Bronchial epithelial cell (primary cell): ENCODE results near the gene MCU. TPM values are rescaled to one million over a fixed set of nuclear protein-coding genes. Genes with fewer than 3 reads are reported as not detected.
"Not testable (repeated sequence)": the region's sequence is repeated elsewhere in the genome, so short reads cannot be mapped to it uniquely, and the experiment has no call there.

Experiments used
- DNase-seq: peaks from one replicate; pipeline ENCODE4 v3.0.0-alpha.2; 2010; ENCODE audit warnings: low read depth
- FAIRE-seq: peaks from 2 replicates; lab custom pipeline; 2011; peaks lifted over from hg19 to GRCh38; lab: Jason Lieb, UNC
- H3K27me3 ChIP-seq: 2 replicates; pipeline ENCODE4 v1.5.1; 2011; ENCODE audit warnings: low read length; ENCODE audit not compliant: control insufficient read depth, insufficient read depth
- H3K36me3 ChIP-seq: 2 replicates; pipeline ENCODE4 v1.5.1; 2011; ENCODE audit warnings: low read length; ENCODE audit not compliant: control insufficient read depth, insufficient read depth
- H3K4me3 ChIP-seq: 2 replicates; pipeline ENCODE4 v1.5.1; 2011; ENCODE audit warnings: mild to moderate bottlenecking, low read depth, low read length, control low read depth
- total RNA-seq: library from RNA; depleted of rRNA; stranded (reverse); fragments of >200 nt; gene quantifications from 2 replicates; pipeline ENCODE4 v1.2.1, GENCODE V29; 2014
- TF ChIP-seq, protein P1 (sequence below): IDR thresholded peaks from 2 replicates; pipeline ENCODE4 v1.5.1; 2011; ENCODE audit warnings: mild to moderate bottlenecking, moderate library complexity, low read length, control low read depth, inconsistent platforms; ENCODE audit not compliant: insufficient read depth, severe bottlenecking

MCU gene
- total RNA-seq, 1 donor from 2014 or later, result 38.7 TPM

DNA sequence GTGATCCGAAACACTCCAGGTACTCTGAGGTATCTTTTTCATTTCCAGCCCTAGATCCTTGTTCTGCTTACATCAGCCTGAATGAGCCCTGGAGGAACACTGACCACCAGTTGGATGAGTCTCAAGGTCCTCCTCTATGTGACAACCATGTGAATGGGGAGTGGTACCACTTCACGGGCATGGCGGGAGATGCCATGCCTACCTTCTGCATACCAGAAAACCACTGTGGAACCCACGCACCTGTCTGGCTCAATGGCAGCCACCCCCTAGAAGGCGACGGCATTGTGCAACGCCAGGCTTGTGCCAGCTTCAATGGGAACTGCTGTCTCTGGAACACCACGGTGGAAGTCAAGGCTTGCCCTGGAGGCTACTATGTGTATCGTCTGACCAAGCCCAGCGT is 206.7 kb downstream of the MCU start:
- H3K36me3 ChIP-seq, result no peaks in the 10 kb centered on the region
- FAIRE-seq, result no peak
- no peak for DNase-seq
- TF ChIP-seq, protein P1, sequence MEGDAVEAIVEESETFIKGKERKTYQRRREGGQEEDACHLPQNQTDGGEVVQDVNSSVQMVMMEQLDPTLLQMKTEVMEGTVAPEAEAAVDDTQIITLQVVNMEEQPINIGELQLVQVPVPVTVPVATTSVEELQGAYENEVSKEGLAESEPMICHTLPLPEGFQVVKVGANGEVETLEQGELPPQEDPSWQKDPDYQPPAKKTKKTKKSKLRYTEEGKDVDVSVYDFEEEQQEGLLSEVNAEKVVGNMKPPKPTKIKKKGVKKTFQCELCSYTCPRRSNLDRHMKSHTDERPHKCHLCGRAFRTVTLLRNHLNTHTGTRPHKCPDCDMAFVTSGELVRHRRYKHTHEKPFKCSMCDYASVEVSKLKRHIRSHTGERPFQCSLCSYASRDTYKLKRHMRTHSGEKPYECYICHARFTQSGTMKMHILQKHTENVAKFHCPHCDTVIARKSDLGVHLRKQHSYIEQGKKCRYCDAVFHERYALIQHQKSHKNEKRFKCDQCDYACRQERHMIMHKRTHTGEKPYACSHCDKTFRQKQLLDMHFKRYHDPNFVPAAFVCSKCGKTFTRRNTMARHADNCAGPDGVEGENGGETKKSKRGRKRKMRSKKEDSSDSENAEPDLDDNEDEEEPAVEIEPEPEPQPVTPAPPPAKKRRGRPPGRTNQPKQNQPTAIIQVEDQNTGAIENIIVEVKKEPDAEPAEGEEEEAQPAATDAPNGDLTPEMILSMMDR, result no peak
- no peaks in the 10 kb centered on the region for H3K27me3 ChIP-seq
- no peak overlapping the region for H3K4me3 ChIP-seq

DNA sequence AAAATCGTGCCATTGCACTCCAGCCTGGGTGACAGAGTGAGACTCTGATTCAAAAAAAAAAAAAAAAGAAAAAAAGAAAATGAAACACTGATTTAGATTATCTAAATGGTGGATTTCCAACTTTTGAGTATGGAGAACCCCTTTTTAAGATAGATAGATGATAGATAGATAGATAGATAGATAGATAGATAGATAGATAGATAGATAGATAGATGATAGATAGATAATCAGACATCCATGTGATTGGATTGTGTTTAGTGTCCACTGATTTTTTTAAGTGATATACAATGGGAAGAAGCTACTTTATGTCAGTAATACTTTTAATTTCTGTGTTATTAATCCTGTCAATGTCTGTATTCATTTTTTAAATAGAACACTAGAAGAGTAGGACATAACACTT is 207.6 kb downstream of the MCU start:
- H3K4me3 ChIP-seq, result no peak overlapping the region
- FAIRE-seq, result no peak
- TF ChIP-seq, protein P1, result no peak

DNA sequence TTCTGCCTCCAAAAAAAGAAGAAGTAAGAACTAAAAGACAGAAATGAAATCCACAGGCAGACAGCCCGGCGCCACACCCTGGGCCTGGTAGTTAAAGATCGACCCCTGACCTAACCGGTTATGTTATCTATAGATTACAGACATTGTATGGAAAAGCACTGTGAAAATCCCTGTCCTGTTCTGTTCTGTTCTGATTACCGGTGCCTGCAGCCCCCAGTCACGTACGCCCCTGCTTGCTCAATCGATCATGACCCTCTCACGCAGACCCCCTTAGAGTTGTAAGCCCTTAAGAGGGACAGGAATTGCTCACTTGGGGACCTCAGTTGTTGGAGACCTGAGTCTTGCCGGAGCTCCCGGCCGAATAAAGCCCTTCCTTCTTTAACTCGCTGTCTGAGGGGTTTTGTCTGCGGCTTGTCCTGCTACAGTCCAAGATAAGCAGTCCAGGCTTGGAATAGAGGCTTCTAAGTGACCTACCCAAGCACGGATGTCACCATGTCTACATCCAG is 212.1 kb downstream of the MCU start:
- DNase-seq, H3K36me3 ChIP-seq, FAIRE-seq, H3K4me3 ChIP-seq, H3K27me3 ChIP-seq: not testable (repeated sequence)

More for the DNA sequence above, 207.6 kb downstream of the MCU start:
- no peaks in the 10 kb centered on the region for H3K36me3 ChIP-seq
- no peak for DNase-seq
- no peaks in the 10 kb centered on the region for H3K27me3 ChIP-seq

DNA sequence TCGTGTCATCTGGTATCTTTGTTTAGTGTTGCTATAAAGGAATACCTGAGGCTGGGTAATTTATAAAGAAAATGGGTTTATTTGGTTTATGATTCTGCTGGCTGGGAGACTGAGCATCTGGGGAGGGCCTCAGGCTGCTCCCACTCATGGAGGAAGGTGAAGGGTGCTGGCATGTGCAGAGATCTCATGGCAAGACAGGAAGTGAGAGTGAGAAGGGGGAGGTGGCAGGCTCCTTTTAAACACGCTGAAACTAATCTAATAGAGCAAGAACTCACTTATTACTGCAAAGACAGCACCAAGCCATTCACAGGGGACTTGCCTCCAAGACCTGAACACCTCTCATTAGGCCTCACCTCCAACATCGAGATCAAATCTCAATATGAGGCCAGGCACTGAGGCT is 212.9 kb downstream of the MCU start:
- Histone ChIP-seq H3K36me3 (no peaks in the 10 kb centered on the region), H3K4me3 (no peak overlapping the region), H3K27me3 (no peaks in the 10 kb centered on the region)
- TF ChIP-seq, protein P1, result no peak
- no peak for DNase-seq
- FAIRE-seq, result no peak

DNA sequence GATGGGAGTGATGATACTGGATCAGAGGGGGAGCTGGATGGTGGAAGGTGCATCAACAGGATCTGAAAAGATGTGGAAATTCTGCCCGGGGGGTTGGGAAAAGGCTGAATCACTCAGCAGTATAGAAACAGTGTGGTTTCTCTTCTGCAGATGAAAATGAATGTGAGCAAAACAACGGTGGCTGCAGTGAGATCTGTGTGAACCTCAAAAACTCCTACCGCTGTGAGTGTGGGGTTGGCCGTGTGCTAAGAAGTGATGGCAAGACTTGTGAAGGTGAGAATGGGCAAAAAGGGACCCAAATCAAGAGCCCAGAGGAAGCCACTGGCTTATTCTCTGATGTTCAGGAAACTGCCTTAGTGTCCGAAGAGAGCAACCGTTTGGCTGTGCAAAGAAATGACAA is 214.5 kb downstream of the MCU start:
- FAIRE-seq (no peak), DNase-seq (peak; percentile 50)
- TF ChIP-seq, protein P1, result no peak
- no peaks in the 10 kb centered on the region for H3K27me3 ChIP-seq
- H3K4me3 ChIP-seq, result no peak overlapping the region
- H3K36me3 ChIP-seq, result no peaks in the 10 kb centered on the region

DNA sequence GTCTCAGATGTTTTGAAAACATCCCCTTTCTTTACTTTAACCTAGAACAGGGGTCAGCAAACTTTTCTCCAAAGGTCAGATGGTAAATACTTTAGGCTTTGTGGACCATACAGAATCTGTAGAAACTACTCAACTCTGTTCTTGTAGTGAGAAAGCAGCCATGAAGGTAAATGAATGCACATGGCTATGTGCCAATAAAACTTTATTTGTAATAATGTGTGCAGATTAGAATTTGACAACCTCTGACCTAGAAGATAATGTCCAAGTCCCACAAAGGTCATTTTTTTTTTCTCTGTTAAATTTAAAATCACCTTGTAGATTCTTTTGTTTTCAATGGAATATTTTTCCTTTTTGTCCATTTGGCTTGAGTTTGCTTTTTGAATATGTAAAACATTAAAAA is 218.8 kb downstream of the MCU start:
- Histone ChIP-seq H3K27me3 (no peaks in the 10 kb centered on the region), H3K36me3 (no peaks in the 10 kb centered on the region), H3K4me3 (no peak overlapping the region)
- TF ChIP-seq, protein P1, result no peak
- FAIRE-seq, result no peak
- DNase-seq, result no peak
